Epithelial cell of prostate (primary cell): ENCODE data around the gene HSD17B1.
A peak's percentile ranks its signal among the peaks of the same experiment; 100 is the strongest.
"Not testable (repeated sequence)": the region's sequence is repeated elsewhere in the genome, so short reads cannot be mapped to it uniquely, and the experiment has no call there.

ENCODE experiments used
- DNase-seq: peaks from one replicate; pipeline ENCODE4 v3.0.0-alpha.2; 2011; ENCODE audit warnings: low read depth, low spot score
- H3K27ac ChIP-seq: fragments of 450-650 bp; 2 replicates; pipeline ENCODE4 v1.5.1; 2017; ENCODE audit warnings: mild to moderate bottlenecking

HSD17B1 gene

DNA sequence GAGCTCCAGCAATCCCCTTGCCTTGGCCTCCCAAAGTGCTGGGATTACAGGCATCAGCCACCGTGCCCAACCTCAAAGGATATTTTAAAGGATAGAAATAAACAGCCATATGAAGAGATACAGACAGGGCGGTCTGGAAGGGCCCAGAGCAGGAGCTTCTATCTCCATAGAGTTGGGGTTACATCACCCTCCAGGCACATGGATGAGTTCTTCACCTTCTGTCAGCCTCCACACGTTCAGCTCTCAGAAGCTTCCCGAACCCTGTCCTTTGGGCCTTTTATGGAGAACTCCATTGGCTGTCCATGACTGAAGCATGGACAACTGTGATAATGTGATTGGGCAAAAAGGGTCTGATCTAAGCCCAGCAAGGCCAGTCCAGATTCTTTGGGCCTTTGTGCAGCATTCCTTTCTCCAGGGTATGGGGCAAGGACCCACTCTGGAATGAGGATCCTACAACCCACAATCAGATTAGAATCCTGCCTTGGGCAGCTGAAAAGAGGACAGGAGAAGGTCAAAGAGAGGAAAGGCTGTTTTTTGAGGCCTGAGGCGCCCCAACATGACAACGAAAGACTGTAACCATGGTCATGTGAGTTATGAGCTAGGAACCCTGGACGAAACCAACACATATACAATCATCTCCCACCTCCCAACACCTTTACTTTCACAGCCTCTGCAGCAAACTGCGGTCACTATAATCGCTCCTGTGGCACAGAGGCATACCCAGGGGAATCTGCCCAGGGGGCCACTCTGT is 6.8 kb upstream of the HSD17B1 start:
- H3K27ac ChIP-seq, DNase-seq: not testable (repeated sequence)

GRCh38 chr17:42547001-42547461 is 5.7 kb upstream of the HSD17B1 start:
- H3K27ac ChIP-seq: no peak overlapping the region
- no peak for DNase-seq

DNA sequence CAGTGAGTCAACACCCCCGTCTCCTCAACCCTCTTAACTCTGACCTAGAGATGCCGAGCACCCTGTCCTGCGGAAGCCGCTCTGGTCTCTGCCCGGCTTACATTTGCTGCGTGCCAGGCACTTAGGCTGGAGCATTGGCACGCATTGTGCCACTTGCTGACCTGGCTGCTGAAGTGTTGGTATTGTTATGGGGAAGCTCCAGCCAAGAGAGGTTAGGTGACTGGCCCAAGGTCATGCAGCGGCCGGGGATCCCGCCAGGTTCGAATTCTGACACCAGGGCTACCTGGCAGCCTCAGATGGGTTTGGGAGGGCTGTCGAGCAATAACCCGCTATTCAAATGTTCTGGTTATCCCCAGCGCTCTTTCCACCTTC is 5.0 kb upstream of the HSD17B1 start:
- DNase-seq: no peak
- H3K27ac ChIP-seq: no peak overlapping the region

DNA sequence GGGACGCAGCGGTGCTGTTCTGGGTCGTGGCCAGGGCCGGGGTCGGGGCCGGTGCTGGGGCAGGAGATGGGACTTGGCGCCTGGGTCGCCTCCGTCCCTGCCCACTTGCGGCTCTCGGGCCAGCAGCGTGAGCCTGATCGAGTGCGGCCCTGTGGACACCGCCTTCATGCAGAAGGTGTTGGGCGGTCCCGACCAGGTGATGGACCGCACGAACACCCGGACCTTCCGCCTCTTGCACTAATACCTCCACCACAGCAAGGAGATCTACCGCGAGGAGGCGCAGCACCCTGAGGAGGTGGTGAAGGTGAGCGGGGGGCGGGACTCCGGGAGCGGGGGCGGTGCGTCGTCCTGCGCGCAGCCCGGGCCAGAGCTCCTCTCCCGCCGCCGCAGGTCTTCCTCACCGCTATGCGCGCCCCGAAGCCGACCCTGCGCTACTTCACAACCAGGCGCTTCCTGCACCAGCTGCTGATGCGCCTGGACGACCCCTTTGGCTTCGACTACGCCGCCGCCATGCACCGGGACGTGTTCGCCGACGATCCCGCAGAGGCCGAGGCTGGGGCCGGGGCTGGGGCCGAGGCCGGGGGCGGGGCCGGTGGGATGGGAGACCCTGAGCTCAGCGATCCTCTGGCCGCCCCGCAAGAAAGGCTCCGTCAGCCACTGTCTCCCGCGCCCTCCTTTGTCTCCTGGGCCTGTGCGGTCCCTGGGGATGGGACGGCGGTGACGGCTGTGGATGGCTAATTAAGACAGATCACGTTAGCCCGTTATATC is 4.5 kb upstream of the HSD17B1 start:
- no peak for DNase-seq
- no peak overlapping the region for H3K27ac ChIP-seq

- no peak for DNase-seq
- H3K27ac ChIP-seq: no peak overlapping the region
Observed at GRCh38 chr17:42548993-42549755, 3.5 kb upstream of the HSD17B1 start.

GRCh38 chr17:42553161-42553818 is 567 bp downstream of the HSD17B1 start:
- DNase-seq: peak; percentile 66
- peak overlapping the region; percentile 77 for H3K27ac ChIP-seq

DNA sequence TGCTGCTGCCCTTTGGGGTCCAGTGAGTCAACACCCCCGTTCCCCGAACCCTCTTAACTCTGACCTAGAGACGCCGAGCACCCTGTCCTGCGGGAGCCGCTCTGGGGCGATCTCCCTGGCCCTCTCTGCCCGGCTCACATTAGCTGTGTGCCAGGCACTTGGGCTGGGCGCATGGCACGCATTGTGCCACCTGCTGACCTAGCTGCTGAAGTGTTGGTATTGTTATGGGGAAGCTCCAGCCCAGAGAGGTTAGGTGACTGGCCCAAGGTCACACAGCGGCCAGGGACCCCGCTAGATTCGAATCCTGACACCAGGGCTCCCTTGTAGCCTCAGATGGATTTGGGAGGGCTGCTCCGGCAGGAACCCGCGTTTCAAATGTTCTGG is 1.1 kb downstream of the HSD17B1 start:
- peak overlapping the region; percentile 77 for H3K27ac ChIP-seq
- no peak for DNase-seq

GRCh38 chr17:42554250-42555121 is 1.8 kb downstream of the HSD17B1 start:
- no peak for DNase-seq
- peak overlapping the region; percentile 77 for H3K27ac ChIP-seq

GRCh38 chr17:42555122-42555622 is 2.4 kb downstream of the HSD17B1 start:
- H3K27ac ChIP-seq: peak overlapping the region; percentile 77
- DNase-seq: no peak

DNA sequence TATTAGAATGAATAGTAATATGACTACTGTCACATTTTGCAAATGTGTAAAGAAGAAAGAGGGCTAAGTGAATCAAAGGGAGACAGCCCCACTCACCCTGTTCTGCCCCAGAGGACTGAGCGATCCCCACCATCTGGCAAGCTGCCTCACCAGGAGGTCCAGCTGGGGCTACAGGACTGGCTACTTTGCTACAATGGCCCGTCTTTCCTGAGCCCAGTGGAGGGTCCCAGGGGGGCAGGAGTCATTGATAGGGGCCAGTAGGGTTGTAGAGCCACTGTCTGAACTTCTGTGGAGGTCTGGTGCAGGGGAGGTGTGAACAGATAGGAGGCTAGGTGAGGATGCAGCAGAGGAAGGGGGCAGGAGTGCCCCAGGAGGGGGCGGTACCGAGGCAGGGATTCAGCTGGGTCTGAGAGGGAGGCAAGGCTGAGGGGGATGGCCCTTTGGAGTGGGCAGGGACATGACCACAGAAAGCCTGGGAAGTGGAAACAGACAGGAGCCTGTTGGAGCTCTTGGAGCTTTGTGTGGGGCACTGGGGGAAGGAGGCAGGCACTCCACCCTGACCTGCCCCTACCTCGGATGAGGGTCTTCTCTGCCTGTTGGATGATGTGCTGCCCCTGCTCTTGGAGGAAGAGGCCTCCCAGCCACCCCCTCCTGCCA is 3.4 kb downstream of the HSD17B1 start:
- H3K27ac ChIP-seq, DNase-seq: not testable (repeated sequence)

- H3K27ac ChIP-seq: peak overlapping the region; percentile 17
- DNase-seq: no peak
Observed at GRCh38 chr17:42559075-42559474, 6.4 kb downstream of the HSD17B1 start.

DNA sequence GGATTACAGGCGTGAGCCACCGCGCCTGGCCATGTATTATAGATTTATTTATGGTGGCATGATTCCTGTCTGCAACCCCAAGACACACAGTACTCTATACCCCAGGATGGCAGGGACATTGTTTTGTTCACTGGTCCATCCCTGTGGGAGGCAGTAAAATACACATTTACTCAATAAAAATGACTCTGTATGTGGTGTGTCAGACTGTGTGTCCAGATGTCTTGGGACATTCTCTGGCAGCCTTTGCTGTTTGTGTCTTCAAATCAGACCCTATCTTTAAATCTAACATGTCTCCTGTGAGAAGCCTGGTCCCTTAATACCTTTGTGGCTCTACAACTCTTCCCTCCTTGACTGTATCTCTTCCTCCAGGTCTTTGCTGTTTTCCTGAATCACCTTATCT is 7.5 kb downstream of the HSD17B1 start:
- no peak for DNase-seq
- H3K27ac ChIP-seq: no peak overlapping the region

DNA sequence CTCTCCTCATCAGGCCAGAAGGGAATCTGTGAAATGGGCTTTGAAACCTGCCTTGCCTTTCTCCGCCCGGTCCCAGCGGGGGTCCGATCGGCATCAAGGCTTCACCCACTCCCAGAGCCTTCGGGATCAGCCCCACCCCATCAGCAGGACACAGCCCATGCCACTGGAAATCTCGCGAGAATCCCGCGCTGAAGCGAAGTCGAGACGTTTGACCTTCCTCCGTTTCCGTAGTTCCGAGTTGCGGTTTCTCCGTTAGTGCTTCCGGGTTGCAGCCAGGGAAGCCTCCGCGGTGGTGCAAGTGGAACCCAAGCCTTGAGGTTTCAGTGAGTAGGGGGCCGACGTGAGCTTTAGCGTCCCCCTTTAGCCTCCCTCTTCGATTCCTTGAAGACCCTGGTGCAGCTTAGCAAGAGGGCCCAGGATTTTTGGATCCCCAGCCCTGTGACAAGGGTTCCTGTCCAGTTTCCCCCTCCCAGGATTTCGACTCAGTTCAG is 9.2 kb downstream of the HSD17B1 start, which contains the start of gene COASY:
Gene COASY (plus strand): TSS at position 252 of the 491 bp plus-strand sequence. CDS start 475 bp downstream, outside the sequence.
- peak; percentile 86 for DNase-seq
- peak within 1 kb of the TSS; percentile 84 for H3K27ac ChIP-seq

DNA sequence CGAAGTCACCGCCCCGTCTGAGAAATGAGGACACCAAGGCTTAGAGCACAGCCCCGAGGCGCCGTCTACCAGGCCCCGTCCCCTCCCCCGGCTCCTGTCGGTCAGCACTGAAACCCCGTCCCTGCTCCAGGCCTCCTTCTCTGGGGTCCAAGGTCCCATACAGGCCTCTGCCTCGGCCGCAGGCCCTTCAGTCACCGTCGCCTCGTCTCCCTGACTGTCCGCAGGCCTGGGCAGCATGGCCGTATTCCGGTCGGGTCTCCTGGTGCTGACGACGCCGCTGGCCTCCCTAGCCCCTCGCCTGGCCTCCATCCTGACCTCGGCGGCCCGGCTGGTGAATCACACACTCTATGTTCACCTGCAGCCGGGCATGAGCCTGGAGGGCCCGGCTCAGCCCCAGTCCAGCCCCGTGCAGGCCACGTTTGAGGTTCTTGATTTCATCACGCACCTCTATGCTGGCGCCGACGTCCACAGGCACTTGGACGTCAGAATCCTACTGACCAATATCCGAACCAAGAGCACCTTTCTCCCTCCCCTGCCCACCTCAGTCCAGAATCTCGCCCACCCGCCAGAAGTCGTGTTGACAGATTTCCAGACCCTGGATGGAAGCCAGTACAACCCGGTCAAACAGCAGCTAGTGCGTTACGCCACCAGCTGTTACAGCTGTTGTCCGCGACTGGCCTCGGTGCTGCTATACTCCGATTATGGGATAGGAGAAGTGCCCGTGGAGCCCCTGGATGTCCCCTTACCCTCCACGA is 9.8 kb downstream of the HSD17B1 start:
- DNase-seq: no peak
- peak overlapping the region; percentile 84 for H3K27ac ChIP-seq

GRCh38 chr17:42563143-42563509 is 10.4 kb downstream of the HSD17B1 start:
- peak overlapping the region; percentile 84 for H3K27ac ChIP-seq
- no peak for DNase-seq

DNA sequence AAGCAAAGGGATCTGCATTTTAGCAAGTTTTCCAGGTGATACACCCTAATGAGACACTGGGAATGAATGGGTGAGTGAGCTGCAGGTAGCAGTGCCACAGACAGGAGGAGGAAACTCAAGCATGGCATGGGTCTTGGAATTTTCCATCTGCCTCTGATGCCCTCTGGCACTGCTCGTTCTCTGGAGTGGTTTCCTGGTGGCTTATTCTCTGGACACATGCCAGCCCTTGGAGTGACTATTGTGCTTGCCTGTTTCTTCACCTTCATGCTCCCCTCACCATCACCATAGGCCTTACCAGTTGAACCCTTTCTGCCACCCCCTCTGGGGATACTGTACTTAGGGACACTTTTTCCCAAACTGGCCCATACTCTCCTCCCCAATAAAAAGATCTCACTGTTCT is 10.8 kb downstream of the HSD17B1 start:
- H3K27ac ChIP-seq: peak overlapping the region; percentile 84
- no peak for DNase-seq

- DNase-seq: no peak
- H3K27ac ChIP-seq: no peak overlapping the region
Observed at GRCh38 chr17:42563950-42564349, 11.2 kb downstream of the HSD17B1 start.
